CD4-positive, alpha-beta T cell treated with Interleukin-12 subunit alpha and Interleukin-12 subunit beta, for 1 hour (primary cell): ENCODE results near the gene CTRB2.

Source experiments
- DNase-seq: peaks from one replicate; pipeline ENCODE4 v3.0.0-alpha.2; 2020

Gene CTRB2

DNA sequence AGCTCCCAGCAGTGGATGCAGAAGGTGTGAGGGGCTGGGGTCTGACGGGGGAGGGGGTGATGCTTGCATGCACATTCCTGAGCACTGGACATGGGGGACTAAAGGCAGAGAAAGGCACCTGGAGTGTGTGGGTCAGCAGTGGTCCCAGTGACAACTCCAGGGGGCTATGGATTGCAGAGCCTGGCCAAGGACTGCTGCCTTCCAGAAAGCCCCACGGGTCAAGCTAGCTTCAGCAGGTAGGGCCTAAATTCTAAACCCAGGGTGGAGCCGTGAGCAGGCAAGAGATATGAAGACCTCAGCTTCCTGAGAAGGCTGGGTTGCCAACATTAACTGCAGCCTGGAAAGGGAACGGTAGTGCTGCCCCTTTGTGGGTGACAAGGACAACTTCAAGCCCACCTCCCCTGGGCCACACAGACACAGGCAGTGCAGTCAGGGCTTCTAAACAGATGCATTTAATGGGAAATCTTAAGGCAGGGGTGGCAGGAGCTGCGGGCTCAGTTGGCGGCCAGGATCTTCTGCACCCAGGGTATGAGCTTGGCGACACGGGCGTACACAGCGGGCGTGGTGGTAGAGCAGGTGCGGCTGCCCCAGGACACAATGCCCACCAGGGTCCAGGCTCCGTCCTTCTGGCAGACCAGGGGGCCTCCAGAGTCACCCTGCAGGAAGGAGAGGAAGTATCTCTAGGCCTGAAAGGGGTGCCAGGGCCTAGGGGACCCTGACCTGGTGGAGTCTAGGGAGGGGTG, 3.1 kb downstream of the CTRB2 start:
- DNase-seq, result no peak

DNA sequence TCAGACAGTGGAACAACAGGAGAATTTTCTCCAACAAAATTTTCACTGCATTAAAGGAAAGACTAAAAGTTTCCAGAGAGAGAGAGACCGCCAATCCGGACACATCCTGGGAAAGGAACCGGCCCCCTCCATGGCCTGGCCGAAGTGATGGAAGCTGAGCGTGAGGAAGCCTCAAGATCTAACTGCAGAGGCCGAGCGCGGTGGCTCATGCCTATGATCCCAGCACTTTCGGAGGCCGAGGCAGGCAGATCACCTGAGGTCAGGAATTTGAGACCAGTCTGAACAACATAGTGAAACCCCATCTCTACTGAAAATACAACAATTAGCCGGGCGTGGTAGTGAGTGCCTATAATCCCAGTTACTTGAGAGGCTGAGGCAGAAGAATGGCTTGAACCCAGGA, 3.9 kb downstream of the CTRB2 start:
- no peak for DNase-seq

DNA sequence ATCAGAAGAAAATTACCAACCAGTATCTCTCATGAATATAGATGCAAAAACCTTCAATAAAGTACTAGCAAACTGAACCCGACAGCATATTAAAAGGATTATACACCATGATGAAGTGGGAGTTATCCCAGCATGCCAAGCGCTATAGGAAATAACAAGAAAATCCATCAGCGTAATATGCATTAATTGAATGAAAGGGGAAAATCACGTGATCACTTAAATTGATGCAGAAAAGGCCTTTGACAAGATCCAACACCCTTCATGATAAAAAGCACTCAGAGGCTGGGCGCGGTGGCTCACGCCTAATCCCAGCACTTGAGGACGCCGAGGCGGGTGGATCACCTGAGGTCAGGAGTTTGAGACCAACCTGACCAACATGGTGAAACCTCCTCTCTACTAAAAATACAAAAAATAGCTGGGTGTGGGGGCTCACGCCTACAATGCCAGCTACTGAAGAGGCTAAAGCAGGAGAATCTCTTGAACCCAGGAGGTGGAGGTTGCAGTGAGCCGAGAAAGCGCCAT, 4.8 kb downstream of the CTRB2 start:
- no peak for DNase-seq

GRCh38 chr16:75198135-75198600, 8.8 kb downstream of the CTRB2 start:
- no peak for DNase-seq

DNA sequence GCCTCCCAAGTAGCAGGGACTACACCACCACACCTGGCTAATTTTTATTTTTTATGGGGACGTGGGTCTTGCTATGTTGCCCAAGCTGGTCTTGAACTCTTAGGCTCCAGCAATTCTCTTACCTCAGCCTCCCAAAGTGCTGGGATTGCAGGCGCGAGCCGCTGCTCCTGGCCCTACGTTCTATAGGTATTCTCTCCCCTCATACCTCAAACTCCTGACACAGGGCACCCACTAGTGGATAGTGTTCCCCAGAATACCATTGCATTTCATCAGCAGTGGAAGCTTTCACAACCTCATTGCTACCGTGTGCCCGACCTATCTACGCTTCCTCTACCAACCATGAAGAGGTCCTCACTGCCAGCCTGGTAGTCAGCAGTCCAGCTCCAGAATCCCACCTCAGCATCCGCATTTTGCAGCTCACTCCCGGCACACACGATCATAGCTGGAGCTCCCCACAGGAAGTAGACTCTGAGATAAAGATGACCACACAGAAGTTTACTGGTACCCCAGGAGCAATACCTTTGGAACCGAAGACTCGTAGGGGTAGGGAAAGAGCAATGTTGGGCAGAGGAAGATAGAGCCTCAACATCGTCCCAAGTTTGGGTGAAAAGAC, 9.3 kb downstream of the CTRB2 start:
- DNase-seq, result no peak

- no peak for DNase-seq
Measured at GRCh38 chr16:75196836-75197235, 10.1 kb downstream of the CTRB2 start.

- DNase-seq, result no peak
Measured at GRCh38 chr16:75195811-75196790, 10.9 kb downstream of the CTRB2 start.

- DNase-seq, result no peak
Measured at GRCh38 chr16:75193730-75194444, 13.1 kb downstream of the CTRB2 start.

DNA sequence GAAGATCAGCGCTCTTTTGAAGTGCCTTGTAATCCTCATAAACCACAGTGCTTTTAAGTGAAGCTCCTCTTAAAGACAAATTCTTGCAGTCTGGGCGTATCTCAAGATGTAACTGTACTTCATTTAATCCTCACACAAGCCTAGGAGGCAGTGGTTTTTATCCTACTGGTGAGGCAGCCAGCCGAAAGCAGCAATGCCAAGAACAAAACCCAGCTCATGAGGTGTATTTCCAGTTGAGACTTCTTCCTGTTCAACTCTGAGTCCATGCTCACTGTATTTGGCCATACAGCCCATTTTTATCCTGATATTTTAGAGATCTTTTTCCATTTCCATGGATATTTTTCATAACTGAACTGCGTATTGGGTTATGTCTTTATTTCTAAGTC, 13.7 kb downstream of the CTRB2 start:
- DNase-seq, result no peak

GRCh38 chr16:75192606-75193264, 14.2 kb downstream of the CTRB2 start:
- no peak for DNase-seq

DNA sequence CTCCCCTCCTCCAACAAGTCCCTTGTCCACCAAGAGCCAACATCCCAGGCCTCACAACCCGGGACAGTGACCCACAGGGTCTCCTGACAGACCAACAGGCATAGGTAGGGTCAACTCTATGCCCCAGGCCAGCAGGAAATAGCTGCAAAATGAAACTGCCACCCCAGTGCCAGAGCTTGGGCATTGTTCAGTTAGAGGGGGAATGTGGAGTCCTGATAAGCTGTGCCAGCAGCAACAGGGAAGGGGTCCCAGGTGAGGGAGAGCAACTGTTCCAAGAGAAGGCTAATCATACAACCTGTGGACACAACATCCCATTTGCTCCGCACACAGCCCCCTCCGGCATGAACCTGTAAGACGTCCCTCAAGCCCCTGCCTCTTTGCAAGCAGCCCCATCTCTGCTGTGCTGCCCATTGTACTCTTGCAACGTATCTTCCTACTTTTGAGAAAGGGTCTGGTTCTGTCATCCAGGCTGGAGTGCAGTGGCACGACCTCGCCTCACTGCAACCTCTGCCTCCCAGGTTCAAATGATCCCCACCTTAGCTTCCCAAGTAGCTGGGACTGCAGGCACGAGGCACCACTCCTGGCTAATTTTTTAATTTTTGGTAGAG, 17.2 kb downstream of the CTRB2 start:
- no peak for DNase-seq

DNA sequence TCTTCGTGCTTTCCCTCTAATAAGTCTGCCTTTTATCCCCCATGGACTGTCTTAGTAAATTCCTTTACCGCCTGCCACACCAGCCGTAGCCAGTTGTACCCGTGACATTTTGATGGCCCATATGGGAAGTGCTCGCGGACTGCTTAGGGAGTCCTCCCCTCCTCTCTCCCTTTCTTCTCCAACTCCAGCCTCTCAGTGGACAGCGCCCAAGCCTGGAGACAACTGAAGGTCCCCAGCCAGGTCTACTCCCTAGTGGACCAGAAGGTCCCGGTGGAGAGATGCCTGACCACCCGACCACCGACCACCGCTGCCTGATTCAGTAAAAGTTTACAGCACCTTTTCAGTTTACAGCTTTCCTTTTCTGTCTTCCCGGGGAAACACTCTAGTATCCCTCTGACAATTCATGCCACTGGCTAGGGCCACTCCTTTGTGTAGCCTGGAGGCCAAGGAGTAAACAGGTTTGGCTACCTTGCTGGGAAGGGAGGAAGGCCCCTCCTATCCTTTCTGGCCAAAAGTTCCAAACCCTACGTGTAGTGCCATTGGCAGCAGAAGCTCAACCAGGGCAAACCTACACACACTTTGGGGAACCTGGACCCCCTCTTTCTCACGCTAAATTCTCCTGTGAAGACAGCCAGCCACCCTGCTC, 18.0 kb downstream of the CTRB2 start:
- no peak for DNase-seq

GRCh38 chr16:75181630-75182029, 25.3 kb downstream of the CTRB2 start:
- no peak for DNase-seq

DNA sequence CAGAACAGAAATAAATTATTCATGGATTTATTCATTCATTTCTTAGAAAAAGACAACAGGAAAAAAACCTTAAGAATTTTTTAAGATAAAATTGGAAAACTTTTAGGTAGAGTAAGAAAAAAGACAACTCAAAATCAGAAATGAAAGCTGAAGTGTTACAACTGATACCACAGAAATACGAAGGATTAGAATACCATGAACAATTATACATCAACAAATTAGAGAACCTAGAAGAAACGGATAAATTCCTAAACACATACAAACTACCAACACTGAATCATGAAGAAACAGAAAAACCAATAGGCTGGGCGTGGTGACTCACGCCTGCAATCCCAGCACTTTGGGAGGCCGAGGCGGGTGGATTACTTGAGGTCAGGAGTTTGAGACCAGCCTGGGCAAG, 27.8 kb downstream of the CTRB2 start:
- no peak for DNase-seq

DNA sequence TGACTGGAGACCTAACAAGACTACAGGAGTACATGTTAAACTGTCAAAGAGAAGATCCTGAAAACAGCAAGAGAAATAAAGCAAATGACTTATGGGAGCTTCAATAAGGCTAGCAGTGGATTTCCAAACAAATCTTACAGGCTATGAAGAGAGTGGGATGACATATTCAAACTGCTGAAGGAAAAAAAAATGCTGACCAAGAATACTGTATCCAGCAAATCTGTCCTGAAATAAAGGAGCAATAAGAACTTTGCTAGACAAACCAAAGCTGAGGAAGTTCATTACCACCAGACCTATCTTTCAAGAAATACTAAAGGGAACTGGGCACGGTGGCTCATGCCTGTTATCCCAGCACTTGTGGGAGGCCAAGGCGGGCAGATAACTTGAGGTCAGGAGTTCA, 30.0 kb downstream of the CTRB2 start:
- no peak for DNase-seq

DNA sequence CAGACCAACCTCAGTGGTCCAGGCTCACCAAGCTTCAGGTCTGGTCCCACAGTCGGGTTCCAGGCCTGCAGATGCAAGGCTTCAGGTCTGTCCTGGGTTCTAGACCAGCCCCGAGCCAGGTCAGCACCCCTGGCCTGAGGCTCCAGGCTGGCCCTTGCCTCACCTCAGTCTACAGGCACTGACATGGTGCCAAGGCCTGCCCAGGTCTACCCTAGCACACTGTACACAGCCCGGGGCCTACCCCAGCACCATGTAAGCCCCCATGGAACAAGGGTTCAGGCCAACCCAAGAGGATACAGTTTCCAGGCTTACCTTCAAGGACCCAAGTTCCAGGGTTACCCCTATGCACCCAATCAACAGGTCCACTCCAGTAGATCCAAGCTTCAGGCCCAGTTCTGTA, 31.9 kb downstream of the CTRB2 start:
- DNase-seq, result no peak

GRCh38 chr16:75172578-75172977, 34.4 kb downstream of the CTRB2 start:
- no peak for DNase-seq

DNA sequence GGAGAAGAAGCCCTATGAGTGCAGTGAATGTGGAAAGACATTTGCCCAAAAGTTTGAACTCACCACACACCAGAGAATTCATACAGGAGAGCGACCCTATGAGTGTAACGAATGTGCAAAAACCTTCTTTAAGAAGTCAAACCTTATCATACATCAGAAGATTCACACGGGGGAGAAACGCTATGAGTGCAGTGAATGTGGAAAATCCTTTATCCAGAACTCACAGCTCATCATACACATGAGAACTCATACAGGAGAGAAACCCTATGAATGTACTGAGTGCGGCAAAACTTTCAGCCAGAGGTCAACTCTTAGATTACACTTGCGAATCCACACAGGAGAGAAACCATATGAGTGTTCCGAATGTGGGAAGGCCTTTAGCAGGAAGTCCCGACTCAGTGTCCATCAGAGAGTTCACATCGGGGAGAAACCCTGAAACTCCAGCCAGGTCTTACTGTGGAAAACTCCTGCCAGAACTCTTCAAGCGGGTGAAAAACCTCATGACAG, 37.0 kb downstream of the CTRB2 start:
- DNase-seq, result no peak

GRCh38 chr16:75160386-75160785, 46.6 kb downstream of the CTRB2 start:
- DNase-seq, result no peak
